HL-60/S4 (cell line): ENCODE measurements around the gene PRDX3.

Experiments
- in situ Hi-C: fragments of 300-500 bp; cut with MboI; formaldehyde crosslinking; loops from 2 replicates; pipeline ENCODE4 v1.14.3; 2022; ENCODE audit warnings: low sequenced_read_pairs

The PRDX3 gene

DNA sequence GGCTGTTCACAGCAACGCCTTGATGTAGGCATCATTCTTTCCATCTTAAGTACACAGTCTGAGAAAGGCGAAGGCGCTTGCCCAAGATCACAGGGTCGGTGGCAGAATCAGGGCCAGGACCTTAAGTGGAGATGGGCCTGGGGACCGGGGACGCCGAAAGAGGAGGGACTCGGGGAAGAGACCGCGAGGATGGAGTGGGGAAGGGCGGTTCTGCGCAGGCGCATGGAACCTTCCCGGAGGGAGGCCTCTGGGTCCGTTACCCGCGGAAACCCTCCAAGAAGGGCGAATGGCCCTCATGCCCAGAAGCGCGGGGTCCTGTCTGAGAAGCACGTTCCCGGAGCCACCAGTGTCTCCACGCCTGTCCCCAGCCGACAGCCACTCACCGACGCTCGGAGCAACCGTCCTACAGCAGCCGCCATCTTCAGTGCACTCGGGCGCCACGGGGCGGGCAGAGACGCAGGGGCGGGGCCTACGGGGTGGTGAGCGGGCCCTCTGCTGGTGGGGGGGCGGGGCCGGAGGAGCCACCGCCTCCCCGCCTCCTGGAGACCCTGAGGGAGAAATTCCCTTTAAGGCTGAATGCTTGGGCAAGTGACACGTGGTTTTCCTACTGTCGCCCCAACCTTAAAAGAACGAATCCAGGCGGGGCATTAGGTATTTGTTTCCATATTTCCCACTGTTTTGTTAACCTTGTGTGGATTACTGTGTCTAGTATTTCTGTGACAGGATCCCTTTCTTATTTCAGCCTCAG is at the start of gene PRDX3:
Gene PRDX3 (minus strand): TSS at position 441 of the 748 bp plus-strand sequence. CDS start 22 bp downstream, at position 419.
- in situ Hi-C loops: no loop called here

DNA sequence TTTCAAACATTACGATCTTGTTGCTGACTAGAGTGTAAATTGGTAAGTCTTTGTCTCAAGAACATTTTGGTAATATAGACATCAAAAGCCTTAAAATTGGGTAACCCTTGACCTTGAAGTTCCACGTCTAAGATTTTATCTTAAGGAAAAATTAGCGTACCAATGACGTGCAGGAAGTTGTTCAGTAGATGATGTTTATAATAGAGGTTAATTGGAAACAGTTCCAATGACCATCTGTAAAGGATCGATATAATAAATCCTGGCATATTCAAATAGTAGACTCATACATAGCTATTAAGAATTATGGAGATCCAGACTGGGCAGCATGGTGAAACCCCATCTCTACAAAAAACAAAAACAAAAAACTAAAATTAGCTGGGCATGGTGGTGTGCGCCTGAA is 49.2 kb upstream of the PRDX3 start:
- in situ Hi-C loops: no loop called here

- in situ Hi-C loops: no loop called here
Measured at GRCh38 chr10:119225083-119225658, 46.6 kb upstream of the PRDX3 start.

- in situ Hi-C loops: no loop called here
Measured at GRCh38 chr10:119222966-119223386, 44.4 kb upstream of the PRDX3 start.

DNA sequence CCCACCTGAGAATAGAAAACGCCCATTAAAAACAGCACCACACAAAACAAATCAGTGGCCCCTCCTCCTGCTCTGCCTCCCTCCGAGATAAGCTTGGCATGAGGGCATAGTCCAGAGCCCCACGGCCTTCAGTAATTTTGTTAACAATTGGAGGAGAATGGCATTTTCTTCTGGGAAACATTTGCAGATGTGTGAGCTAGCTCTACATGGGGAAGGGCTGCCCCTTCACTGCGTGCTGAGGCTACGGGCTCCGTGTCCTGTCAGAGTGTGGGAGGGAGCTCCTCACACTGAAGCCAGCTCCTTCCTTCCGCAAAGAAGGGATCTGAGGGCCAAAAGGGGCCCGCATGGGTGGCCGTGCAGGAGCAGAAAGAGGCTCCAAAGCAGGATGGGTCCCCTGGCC is 43.9 kb upstream of the PRDX3 start:
- in situ Hi-C loops: no loop called here

DNA sequence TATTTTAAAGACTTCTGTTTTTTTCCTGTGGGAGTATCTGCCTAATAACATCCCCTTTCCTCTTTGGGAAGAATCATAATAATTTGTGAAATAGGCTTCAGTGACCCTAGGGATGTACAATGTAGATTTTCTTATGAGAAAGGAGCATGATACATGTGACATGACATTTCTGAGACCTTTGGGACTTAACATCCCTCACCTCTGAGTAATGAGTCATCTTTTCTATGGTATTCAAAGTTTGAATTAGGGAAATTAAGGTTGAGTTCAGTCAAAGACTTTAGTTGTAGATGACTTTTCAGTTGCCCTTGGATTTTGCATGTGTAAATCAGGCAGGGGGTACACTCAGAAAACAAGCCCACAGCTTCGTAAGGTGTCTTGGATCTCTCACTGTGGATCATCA is 43.1 kb upstream of the PRDX3 start:
- in situ Hi-C loops: no loop called here

GRCh38 chr10:119221201-119221600 is 42.6 kb upstream of the PRDX3 start:
- in situ Hi-C loops: no loop called here

DNA sequence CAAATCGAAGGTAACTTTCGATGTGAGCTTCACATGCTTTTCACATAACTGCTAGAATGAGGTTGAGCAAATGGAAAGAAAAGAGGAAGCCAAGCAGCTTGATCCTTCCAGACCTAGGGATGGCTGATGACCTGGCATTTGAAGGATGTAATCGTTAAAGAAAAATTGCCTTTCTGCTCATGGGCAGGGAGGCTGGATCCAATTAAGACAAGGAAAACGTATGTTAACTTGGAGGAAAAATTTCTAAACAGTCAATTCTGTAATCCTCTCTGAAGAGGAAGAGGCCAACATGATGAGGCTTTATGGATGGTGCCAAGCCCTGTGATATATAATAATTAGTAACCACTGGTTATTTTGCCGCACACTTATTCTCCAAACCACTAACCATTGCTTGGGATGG is 41.3 kb upstream of the PRDX3 start:
- in situ Hi-C loops: no loop called here

DNA sequence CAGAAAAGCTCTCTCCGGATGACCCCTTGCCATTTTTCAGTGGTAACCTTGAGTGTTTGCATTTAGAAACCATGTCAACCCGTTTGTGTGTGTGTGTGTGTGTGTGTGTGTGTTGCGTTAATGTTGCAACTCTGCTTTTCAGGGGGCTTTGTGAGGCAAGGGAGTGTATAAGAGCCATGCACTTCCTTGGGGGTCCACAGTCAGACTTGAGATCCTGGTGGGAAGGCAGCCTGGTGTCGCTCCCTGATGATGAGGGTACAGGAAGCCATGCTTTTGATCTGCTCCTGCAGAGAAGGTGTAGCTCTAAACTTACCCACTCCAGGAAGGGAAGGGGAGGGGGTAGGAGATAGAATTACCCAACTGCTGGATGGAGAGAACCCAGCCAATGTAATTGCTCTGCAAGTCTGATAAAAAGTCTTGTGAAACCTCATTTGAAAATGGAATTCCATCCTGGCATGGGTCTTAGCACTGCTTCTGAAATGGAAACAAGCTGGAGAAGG is 39.4 kb upstream of the PRDX3 start:
- in situ Hi-C loops: no loop called here

GRCh38 chr10:119217401-119217800 is 38.8 kb upstream of the PRDX3 start:
- in situ Hi-C loops: no loop called here

GRCh38 chr10:119216127-119216526 is 37.5 kb upstream of the PRDX3 start:
- in situ Hi-C loops: no loop called here

GRCh38 chr10:119215371-119215770 is 36.8 kb upstream of the PRDX3 start:
- in situ Hi-C loops: no loop called here

GRCh38 chr10:119211625-119212441 is 33.2 kb upstream of the PRDX3 start:
- in situ Hi-C loops: no loop called here

DNA sequence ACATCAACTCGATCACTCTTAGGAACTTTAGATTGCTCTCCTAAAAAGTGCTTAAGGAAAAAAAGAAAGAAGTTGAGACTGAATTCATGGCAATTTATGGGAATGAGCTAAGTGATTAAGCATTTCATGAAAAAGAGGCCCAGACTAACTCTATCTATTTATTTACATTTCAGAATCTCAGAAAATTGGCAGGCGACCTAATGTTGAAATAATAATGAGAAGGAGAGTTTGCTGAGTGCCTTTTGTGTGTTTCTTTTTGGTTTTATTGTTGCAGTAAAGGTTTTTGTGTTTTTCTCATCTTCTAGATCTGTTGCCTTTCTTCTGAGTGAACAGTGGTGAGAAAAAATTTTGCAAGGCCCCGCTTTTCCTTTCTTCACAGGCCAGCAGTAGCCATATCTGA is 32.6 kb upstream of the PRDX3 start:
- in situ Hi-C loops: no loop called here

DNA sequence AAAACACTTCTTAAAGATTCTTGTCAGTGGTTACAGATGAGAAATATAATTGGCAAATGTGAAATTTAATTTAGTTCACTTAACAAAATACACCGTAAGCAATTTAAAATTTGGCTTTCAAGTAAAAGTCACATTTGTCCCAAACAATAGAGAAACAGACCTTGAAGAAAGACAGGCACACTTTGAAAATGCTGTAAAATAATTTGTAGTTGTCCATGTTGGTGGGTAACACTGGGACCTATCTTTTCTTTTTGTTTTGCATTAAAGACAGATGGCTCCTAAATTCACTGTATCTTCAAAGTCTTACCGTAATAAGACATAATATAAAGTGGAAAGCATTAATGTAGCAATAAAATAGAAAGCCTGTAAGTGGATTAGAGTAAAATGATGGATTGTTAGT is 32.0 kb upstream of the PRDX3 start:
- in situ Hi-C loops: no loop called here

DNA sequence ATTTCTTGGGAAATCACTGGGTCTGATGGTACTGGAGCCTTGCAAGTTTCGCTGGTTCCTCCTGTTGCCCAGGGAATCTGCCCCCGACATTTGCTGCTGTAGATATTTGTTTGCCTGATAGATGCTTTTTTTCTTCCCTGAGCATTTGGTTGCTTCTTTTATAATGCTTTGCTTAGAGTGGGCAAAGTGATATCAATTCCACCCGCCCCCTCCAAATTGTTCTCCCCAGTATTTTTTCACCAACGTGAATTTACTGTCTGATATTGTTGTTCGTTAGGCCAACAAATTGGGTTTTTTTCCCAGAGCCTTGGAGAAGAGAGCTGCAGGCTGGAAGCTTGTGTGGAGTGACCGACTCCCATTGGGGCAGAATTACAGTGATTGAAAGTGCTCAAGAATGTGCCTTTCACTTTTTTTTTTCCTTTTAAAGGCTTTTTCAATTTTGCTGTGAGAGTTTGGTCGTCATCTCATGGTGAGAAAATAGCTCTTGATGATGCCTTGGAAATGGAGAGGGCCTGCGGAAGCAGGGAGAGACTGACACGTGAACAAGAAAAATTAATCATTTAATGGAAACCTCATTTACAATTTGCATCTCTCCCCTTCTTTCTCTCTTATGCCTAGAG is 31.2 kb upstream of the PRDX3 start:
- in situ Hi-C loops: no loop called here

- in situ Hi-C loops: no loop called here
Measured at GRCh38 chr10:119209035-119209735, 30.6 kb upstream of the PRDX3 start.

DNA sequence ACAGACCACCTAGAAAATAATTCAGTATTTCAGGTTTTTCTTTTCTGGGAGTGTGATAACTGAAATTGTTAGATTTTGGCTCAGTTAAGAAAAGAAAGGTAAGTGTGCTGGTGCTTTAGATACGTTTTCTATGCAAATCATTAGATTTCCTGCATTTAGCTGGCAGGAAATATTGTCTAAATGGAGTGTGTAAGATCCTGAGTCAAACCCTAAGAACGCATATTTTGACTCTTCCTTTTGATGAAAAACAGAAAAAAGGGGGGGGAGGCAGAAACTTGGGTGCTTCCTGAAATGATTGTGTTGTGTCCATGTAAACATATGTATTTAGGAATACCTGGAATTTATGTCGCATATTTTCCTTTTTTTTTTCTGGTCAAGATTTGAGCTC is 29.9 kb upstream of the PRDX3 start:
- in situ Hi-C loops: no loop called here

DNA sequence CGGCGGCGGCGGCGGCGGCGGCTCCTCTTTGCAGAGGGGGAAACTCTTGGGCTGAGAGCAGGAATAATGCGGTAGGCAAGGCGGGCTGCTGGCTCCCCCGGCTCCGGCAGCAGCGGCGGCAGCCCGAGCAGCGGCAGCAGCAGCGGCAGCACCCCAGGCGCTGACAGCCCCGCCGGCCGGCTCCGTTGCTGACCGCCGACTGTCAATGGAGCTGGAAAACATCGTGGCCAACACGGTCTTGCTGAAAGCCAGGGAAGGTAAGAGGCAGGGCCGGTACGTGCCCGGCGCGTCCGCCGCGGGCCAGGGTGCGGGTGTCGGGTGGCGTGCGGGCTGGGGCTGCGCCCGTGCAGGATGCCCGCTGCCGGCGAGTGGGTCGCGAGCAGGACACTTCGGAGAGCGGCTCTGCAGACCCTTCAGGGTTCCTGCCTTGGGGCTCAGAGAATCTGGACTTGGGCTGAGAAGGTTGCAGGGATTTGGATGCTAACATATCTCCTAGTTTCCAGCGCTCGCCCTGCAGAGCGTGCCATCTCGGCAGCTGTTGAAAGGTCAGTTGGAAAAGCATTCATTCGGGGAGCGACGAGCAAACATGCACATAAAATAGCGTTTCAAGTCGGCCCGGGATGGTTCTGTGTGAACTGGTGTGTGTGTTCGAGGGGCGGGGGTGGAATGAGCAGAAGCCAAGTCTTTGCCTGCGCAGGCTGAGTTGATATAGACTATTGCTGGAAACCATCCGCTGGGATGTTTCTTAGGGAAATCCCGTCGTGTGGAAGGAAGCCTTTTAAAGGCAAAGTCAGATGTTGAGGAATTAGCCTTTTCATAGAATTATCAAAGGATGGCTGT is 29.3 kb upstream of the PRDX3 start:
- in situ Hi-C loops: no loop called here

DNA sequence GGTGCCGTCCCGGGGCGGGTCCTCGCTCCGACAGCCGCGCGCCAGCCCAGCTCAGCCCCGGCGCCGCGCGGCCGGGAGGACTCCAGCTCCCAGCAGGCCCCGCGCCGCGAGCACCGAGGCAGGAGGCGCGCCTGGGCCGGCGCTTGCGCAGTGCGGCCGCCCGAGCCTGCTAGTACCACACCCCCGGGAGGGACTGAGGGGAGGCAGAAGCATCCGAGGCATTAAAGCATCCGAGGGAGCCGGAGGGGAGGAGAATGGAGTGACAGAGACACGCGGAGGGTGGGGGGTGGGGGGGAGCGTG is 28.7 kb upstream of the PRDX3 start, which contains the start of gene GRK5:
Gene GRK5 (plus strand): TSS at position 206 of the 301 bp plus-strand sequence. CDS start 347 bp downstream, outside the sequence.
- in situ Hi-C loops: no loop called here
